Medulla oblongata (tissue), 1 donor: ENCODE data around the gene NUMB.
A peak's percentile ranks its signal among the peaks of the same experiment; 100 is the strongest.
"Not testable (repeated sequence)": the region's sequence is repeated elsewhere in the genome, so short reads cannot be mapped to it uniquely, and the experiment has no call there.

Experiments used
- DNase-seq: peaks from one replicate; pipeline ENCODE4 v3.0.0-alpha.2; 2015; ENCODE audit errors: extremely low spot score

The NUMB gene

DNA sequence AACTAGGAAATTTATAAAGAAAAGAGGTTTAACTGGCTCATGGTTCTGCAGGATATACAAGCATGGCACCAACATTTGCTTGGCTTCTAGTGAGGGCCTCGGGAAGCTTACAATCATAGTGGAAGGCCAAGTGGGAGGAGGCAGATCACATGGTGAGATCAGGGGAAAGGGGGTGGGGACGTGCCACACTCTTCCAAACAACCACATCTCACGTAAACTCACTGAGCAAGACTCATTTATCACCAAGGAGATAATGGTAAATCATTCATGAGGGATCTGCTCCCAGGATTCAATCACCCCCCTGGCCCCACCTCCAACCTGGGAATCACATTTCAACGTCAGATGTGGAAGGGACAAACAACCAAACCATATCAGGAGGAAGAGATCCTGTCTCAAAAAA is 35.8 kb downstream of the NUMB start:
- no peak for DNase-seq

GRCh38 chr14:73418227-73418626 is 40.1 kb downstream of the NUMB start:
- no peak for DNase-seq

DNA sequence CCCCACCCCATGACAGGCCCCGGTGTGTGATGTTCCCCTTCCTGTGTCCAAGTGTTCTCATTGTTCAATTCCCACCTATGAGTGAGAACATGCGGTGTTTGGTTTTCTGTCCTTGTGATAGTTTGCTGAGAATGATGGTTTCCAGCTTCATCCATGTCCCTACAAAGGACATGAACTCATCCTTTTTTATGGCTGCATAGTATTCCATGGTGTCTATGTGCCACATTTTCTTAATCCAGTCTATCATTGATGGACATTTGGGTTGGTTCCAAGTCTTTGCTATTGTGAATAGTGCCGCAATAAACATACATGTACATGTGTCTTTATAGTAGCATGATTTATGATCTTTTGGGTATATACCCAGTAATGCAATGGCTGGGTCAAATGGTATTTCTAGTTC is 52.1 kb downstream of the NUMB start:
- DNase-seq, result not testable (repeated sequence)

- no peak for DNase-seq
Observed at GRCh38 chr14:73403181-73403752, 55.1 kb downstream of the NUMB start.

GRCh38 chr14:73402579-73402978 is 55.8 kb downstream of the NUMB start:
- DNase-seq, result no peak

GRCh38 chr14:73397810-73398209 is 60.5 kb downstream of the NUMB start:
- no peak for DNase-seq

DNA sequence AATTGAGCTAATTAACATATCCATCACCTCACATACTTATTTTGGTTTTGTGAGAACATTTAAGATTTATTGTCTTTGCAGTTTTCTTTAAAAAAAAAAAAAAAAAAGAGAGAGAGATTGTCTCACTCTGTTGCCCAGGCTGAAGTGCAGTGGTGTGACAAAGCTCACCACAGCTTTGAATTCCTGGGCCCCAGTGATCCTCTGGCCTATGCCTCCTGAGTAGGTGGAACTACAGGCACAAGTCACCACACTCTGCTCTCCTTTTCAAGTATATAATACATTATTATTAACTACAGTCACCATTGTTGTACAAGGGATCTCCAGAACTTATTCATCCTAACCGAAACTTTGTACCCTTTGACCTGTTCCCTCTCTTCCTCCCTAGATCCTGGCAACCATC is 64.0 kb downstream of the NUMB start:
- no peak for DNase-seq

DNA sequence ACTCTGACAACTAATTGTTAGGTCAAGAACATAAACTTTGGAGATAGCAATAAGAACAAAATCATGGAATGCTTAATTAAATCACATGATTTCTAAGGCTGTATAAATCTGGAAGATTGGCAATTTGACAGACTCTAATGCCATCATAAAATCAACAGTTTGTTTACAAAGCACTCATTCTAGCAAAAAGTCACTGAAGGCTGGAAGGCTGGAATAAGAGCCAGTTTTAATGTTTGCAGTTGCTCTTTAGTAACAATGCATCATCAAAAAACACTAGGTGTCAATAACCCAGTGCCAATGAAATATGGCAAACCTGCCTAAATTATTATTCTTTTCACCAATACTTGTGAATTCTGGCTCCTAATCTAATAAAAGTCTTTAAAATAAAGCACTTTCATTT is 65.0 kb downstream of the NUMB start:
- DNase-seq, result no peak

DNA sequence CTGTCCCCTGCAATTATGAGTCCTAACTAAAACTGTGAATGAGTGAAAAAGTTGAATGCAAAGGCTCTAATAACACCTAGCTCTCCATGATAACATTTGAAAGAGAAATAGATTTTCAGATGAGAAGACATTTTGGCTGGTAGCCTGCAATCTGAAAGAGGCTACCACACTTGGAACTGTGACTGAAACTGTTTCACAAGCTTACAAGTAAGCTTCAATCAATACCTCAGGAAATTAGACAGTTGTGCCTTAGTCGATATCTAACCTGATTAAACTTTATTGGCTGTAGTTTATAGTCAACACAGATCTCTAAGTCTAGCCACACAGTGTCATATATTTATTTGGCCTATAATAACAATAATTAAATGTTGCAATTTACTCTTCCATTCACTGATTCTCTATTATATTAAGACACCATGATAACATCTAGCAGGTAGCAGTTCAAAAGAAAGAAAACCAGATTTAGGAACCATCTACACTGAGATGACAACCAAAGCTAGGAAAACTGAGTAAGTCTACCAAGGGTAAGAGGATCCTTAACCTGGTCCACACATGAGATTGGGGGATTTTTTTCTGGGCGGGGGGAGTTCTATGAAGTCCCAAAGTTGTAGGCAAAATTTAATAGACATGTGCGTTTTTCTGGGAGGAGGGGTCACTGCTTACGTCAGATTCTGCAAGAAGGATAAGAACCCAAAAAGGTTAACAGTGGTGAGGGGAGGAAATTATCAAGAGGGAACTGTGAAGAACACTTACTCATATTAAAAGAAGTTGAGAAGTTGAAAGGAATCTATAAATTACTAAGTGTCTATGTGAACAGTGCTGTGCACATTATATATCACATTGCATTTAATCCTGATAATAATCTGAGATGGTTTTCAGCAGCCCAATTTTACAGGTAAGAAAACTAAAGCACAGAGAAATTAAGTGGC is 65.8 kb downstream of the NUMB start:
- no peak for DNase-seq

DNA sequence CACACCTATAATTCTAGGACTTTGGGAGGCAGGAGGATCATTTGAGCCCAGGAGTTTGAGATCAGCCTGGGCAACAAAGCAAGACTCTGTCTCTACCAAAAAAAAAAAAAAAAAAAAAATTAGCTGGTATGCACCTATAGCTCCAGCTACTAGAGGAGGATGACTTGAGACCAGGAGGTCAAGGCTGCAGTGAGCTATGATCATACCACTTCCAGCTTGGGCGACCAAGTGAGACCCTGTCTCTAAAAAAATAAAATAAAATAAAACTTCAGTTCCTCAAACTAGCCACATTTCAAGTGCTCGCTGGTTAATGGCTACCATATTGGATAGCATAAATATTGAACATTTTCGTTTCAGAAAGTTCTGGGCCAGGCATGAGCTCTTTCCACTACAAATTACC is 70.5 kb downstream of the NUMB start:
- not testable (repeated sequence) for DNase-seq

DNA sequence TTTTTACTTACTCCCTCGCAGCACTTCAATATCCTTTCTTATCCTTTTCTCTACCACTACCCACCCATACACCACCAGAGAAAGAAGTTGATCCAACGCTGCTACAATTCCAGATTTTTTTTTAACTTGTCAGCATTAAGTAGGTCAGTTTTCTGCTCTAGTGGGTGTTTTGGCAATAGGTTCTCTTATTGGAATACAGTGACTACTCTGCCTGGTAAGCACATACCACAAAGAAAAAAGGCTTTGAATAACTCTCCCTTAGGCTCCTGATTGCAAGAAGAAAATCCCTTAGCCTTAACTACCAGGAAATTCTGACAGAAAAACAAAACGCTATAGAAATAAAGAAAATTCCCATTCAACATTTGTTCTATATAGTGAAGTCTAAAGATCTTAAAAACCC is 72.0 kb downstream of the NUMB start:
- peak; percentile 27 for DNase-seq

DNA sequence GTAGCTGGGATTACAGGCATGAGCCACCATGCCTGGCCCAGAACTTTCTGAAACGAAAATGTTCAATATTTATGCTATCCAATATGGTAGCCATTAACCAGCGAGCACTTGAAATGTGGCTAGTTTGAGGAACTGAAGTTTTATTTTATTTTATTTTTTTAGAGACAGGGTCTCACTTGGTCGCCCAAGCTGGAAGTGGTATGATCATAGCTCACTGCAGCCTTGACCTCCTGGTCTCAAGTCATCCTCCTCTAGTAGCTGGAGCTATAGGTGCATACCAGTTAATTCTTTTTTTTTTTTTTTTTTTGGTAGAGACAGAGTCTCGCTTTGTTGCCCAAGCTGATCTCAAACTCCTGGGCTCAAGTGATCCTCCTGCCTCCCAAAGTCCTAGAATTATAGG is 73.3 kb downstream of the NUMB start:
- not testable (repeated sequence) for DNase-seq

DNA sequence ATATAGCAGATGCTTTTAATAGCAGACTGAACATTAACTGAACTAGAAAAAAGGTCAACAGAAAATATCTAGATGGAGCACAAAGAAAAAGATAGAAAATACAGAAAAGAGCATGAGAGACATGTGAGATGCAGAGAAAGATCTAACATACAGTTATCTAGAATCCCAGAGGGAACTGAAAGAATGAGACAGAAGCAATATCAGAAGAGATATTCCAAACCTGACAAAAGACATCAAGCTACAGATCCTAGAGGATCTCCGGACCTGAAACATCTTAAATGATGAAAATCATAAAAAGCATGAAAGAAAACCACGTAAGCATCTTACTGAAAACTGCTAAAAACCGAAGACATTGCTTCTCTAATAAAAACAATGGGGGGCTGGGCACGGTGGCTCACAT is 75.0 kb downstream of the NUMB start:
- DNase-seq, result no peak

GRCh38 chr14:73381380-73382013 is 76.8 kb downstream of the NUMB start:
- no peak for DNase-seq

GRCh38 chr14:73376585-73376984 is 81.8 kb downstream of the NUMB start:
- DNase-seq, result no peak

DNA sequence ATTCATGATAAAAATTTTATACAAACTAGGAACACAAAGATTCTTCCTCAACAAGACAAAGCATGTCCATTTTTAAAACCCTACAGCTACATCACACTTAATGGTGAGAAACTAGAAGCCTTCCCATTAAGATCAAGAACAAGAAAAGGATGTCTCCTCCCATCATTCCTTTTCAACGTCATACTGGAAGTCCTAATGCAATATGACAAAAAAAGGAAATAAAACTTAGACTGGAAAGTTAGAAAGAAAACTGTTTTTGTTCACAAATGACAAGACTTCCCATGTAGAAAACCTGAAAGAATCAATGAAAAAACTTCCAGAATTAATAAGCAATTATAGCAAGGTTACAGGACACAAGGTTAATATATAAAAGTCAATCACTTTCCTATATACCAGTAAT is 82.5 kb downstream of the NUMB start:
- no peak for DNase-seq

- no peak for DNase-seq
Observed at GRCh38 chr14:73374218-73374617, 84.1 kb downstream of the NUMB start.

- no peak for DNase-seq
Observed at GRCh38 chr14:73372529-73372928, 85.8 kb downstream of the NUMB start.

DNA sequence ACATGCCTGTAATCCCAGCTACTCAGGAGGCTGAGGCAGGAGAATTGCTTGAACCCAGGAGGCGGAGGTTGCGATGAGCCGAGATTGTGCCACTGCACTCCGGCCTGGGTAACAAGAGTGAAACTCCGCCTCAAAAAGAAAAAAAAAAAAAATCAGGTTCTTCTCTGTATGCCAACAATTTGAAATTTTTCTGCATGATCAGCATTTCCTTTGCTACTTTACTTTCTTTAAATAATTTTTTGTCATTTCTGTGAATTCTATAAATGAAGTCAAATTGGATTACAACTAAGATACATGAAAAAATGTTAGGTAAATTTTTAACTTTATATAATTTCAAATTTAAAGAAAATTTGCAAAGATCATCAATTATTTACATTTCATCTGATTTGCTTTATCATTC is 87.8 kb downstream of the NUMB start:
- no peak for DNase-seq

DNA sequence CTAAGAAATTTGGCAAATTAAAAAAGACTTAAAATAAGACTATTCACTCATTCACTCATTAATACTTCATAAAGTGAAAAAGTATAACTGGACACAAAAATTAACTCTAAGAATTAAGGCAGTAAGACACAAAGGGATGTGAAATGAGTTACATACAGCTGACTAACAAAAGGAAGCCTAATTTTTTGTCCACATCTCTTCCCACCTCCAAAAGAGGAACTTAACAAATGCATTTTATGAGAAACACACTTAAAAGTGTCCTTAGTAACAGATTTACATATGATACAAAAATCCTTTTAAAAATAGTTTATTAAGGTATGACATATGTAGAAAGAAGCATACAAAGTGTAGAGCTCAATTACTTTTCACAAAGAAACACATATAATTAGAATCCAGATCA is 88.9 kb downstream of the NUMB start:
- no peak for DNase-seq

GRCh38 chr14:73368616-73369015 is 89.7 kb downstream of the NUMB start:
- DNase-seq, result no peak

- DNase-seq, result no peak
Observed at GRCh38 chr14:73365727-73366126, 92.6 kb downstream of the NUMB start.

DNA sequence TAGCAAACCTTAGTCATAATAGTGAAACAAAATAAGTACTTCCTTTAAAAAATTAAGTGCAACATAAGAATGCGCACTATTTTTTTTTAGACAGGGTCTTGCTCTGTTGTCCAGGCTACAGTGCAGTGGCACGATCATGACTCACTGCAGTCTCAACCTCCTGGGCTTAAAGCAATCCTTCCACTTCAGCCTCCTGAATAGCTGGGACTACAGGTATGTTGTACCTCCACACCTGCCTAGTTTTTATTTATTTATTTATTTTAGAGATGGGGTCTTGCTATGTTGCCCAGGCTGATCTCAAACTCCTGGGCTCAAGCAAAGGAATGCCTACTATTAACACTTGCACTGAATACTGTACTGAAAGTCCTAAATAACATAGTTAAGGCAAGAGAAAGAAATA is 93.8 kb downstream of the NUMB start:
- DNase-seq, result no peak
